ENCODE data around the gene DACT1.

GRCh38 chr14:58599707-58600106 lies 38.1 kb upstream of the DACT1 start:
- TF ChIP-seq CTCF (IDR thresholded peaks at IDR 0.05) (no peak), POLR2A (IDR thresholded peaks at IDR 0.05) (no peak)

Measured in thyroid gland (tissue), 4 donors.